HepG2 (cell line): Measurements from ENCODE around the gene EPHX1.

Experiments
- NFYB ChIP-seq: sonication (generic); formaldehyde crosslinking; IDR thresholded peaks from 2 replicates; pipeline ENCODE4 v1.4.0; 2020; ENCODE audit warnings: missing genetic modification reagents
- POLR2A ChIP-seq, 2 experiments: IDR thresholded peaks; 2 replicates each; pipeline ENCODE4 v1.6.1; 2011; ENCODE audit warnings: low read depth in 2 of 2, low read length in 2 of 2, mild to moderate bottlenecking in 1 of 2, moderate library complexity in 1 of 2; ENCODE audit not compliant: insufficient read depth in 1 of 2
- SP4 ChIP-seq: sonication (generic); formaldehyde crosslinking; IDR thresholded peaks from 2 replicates; pipeline ENCODE4 v1.8.1; 2023; ENCODE audit warnings: mild to moderate bottlenecking, missing genetic modification reagents
- ZC3H4 ChIP-seq: sonication (generic); formaldehyde crosslinking; IDR thresholded peaks from 2 replicates; pipeline ENCODE4 v1.4.0; 2020; ENCODE audit warnings: missing genetic modification reagents, borderline replicate concordance
- ZNF816 ChIP-seq: sonication (generic); formaldehyde crosslinking; IDR thresholded peaks from 2 replicates; pipeline ENCODE4 v1.8.0; 2022; ENCODE audit warnings: missing genetic modification reagents, mild to moderate bottlenecking, borderline replicate concordance
- TF ChIP-seq, protein P1 (sequence below): sonication (generic); formaldehyde crosslinking; IDR thresholded peaks from 2 replicates; pipeline ENCODE4 v1.5.0; 2020; ENCODE audit warnings: mild to moderate bottlenecking, missing genetic modification reagents, moderate library complexity

GRCh38 chr1:225840713-225841112, 30.8 kb downstream of the EPHX1 start:
- no peak for TF ChIP-seq ZC3H4 (CRISPR knock-in tag)
- TF ChIP-seq, protein P1, sequence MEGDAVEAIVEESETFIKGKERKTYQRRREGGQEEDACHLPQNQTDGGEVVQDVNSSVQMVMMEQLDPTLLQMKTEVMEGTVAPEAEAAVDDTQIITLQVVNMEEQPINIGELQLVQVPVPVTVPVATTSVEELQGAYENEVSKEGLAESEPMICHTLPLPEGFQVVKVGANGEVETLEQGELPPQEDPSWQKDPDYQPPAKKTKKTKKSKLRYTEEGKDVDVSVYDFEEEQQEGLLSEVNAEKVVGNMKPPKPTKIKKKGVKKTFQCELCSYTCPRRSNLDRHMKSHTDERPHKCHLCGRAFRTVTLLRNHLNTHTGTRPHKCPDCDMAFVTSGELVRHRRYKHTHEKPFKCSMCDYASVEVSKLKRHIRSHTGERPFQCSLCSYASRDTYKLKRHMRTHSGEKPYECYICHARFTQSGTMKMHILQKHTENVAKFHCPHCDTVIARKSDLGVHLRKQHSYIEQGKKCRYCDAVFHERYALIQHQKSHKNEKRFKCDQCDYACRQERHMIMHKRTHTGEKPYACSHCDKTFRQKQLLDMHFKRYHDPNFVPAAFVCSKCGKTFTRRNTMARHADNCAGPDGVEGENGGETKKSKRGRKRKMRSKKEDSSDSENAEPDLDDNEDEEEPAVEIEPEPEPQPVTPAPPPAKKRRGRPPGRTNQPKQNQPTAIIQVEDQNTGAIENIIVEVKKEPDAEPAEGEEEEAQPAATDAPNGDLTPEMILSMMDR: no peak
- TF ChIP-seq POLR2A (IDR thresholded peaks at IDR 0.05; ENCODE audit: insufficient read depth in 1 of 2, low read depth in 2 of 2, low read length in 2 of 2): no peak
- no peak for TF ChIP-seq NFYB (CRISPR knock-in tag)
- no peak for TF ChIP-seq ZNF816 (CRISPR knock-in tag)
- TF ChIP-seq SP4 (CRISPR knock-in tag): no peak
